ACHN (cell line): Measurements from ENCODE around the gene TIMM10.
A peak's percentile ranks its signal among the peaks of the same experiment; 100 is the strongest.

ENCODE experiments used
- DNase-seq: peaks from one replicate; pipeline ENCODE4 v3.0.0-alpha.2; 2015
- in situ Hi-C: cut with HindIII; loops from 2 replicates; pipeline ENCODE4 v1.10.0; 2017; ENCODE audit warnings: low sequenced_read_pairs, low pct_ligation_motif_present, low pct_unique_long_range_greater_than_20kb

The TIMM10 gene

GRCh38 chr11:57512646-57513451 lies 17.7 kb downstream of the TIMM10 start:
- DNase-seq = no peak
- in situ Hi-C loops = no loop called here

GRCh38 chr11:57511741-57512430 lies 18.7 kb downstream of the TIMM10 start:
- in situ Hi-C loops = no loop called here
- DNase-seq = no peak

GRCh38 chr11:57508341-57509170 lies 22.0 kb downstream of the TIMM10 start:
- DNase-seq = no peak
- in situ Hi-C loops = no loop called here

DNA sequence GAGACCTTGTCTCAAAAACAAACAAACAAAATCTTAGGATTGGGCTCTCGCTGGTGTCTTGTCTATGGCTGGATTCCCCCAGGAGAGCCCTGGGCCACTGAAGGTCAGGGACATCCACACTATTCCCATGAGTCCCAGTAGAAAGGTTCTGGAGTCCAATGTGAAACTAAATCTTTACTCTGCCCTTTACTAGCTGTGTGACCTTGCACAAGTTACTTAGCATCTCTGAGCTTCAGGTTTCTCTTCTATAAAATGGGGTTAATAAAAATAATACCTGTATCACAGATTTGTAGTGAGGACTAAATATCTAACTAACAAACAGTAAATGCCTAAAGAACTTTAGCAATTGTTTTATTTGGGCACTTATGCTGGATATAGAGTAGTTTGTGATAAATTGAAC lies 24.0 kb downstream of the TIMM10 start:
- DNase-seq = no peak
- in situ Hi-C loops = no loop called here

DNA sequence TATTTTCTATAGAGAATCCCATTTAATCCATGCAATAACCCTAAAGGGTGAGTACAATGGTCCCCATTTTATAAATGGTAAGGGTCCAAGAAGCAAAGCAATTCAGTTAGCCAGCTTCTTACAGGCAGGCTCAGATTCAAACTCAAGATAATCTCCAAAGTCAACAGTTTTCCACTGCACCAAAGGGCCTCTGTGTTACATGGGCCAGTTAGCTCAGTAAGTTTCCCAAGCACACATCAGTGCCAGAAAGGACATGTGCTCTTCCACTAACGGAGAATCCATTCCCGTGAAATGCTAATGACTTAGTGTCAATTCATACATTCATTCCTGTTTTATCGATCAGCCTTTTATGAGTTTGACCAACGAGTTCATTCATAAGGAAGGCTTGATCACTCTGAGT lies 26.0 kb downstream of the TIMM10 start:
- in situ Hi-C loops = no loop called here
- no peak for DNase-seq

GRCh38 chr11:57502870-57503269 lies 27.7 kb downstream of the TIMM10 start:
- in situ Hi-C loops = no loop called here
- DNase-seq = no peak

DNA sequence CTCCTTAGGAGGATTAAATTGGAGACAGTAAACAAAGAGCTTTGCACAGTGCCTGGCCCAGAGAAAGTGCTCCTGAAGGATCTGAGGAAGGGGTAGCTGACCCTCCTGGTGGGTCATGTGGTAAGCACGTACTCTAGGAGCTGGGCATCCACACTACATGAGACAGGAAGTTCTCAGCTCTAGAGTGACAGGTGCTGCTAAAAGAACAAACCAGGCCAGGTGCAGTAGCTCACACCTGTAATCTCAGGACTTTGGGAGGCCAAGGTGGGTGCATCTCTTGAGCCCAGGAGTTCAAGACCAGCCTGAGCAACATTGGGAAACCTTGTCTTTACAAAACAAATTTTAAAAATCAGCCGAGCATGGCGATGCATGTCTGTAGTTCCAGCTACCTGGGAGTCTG lies 28.2 kb downstream of the TIMM10 start:
- DNase-seq = no peak
- in situ Hi-C loops = no loop called here

- no peak for DNase-seq
- in situ Hi-C loops = no loop called here
Measured at GRCh38 chr11:57501953-57502352, 28.6 kb downstream of the TIMM10 start.

- no peak for DNase-seq
- in situ Hi-C loops = no loop called here
Measured at GRCh38 chr11:57500926-57501325, 29.6 kb downstream of the TIMM10 start.

GRCh38 chr11:57500515-57500914 lies 30.0 kb downstream of the TIMM10 start:
- DNase-seq = no peak
- in situ Hi-C loops = no loop called here

- in situ Hi-C loops = no loop called here
- no peak for DNase-seq
Measured at GRCh38 chr11:57499983-57500461, 30.5 kb downstream of the TIMM10 start.

DNA sequence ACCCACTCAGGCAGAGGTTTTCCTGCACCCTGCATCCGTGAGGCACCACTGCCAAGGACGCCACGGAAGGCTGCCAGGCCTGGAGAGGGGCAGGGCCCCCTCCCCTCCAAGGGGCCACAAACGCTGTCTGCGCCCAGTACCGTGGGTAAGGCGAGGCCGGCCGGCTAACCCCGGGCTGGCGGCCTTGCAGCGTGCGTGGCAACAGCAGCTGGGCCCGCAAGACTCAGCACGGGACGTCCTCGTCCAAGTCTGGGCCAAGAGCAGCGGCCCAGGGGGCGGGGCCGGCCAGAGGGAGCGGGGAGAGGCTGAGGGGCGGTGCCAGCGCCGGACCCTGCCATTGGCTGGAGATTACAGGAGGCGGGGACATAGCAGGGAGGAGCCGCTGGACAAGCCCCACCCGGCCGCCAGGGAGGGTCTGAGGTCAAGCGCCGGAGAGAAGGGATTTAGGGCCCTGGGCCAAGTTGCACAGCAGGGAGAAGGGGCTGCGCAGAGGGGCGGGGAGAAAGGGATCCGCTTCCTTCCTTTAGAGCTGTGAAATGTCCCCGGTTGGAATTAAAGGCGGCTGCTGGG lies 31.1 kb downstream of the TIMM10 start:
- in situ Hi-C loops = no loop called here
- DNase-seq = peak; percentile 85

- in situ Hi-C loops = no loop called here
- DNase-seq = no peak
Measured at GRCh38 chr11:57498540-57498939, 32.0 kb downstream of the TIMM10 start.

DNA sequence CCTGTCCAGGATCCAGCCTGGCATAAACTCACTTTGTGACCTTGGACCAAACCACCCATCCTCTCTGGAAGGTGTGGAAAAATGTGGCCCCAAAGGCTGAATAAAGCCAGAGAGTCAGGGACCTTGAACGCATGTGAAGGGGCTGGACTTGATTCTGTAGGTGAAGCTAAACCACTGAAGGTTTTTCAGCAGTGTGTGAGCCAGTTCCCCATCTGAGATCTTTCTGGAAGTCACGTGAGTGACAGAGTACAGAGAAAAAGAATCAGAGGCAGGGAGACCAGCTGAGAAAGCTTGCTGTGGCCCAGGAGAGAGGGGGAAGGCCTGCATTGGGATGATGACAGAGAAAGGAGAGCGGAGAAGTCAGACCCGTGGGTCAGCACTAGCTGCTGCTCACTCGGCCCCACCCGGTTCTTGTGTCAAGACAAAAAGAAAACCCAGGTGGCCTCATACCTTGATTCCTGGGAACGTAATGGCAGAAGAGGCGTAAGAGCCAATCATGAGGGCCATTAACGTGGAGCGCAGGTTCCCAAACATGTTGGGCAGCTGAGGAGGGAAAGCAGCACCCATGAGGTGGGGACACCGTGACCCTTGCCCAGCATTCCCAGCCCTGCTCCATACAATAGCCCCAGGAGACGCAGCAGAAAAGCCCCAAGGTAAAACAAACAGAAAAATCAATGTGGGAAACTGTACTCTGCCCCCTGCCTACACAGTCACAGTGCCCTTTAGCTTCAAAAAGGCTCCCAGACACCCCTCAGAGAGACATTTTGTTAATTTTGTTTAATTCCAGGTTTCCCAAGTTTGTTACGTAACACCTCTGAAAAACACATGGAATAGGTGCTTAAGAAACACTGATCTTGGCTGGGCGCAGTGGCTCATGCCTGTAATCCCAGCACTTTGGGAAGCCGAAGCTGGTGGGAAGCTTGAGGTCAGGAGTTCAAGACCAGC lies 33.0 kb downstream of the TIMM10 start:
- no peak for DNase-seq
- in situ Hi-C loops = no loop called here

DNA sequence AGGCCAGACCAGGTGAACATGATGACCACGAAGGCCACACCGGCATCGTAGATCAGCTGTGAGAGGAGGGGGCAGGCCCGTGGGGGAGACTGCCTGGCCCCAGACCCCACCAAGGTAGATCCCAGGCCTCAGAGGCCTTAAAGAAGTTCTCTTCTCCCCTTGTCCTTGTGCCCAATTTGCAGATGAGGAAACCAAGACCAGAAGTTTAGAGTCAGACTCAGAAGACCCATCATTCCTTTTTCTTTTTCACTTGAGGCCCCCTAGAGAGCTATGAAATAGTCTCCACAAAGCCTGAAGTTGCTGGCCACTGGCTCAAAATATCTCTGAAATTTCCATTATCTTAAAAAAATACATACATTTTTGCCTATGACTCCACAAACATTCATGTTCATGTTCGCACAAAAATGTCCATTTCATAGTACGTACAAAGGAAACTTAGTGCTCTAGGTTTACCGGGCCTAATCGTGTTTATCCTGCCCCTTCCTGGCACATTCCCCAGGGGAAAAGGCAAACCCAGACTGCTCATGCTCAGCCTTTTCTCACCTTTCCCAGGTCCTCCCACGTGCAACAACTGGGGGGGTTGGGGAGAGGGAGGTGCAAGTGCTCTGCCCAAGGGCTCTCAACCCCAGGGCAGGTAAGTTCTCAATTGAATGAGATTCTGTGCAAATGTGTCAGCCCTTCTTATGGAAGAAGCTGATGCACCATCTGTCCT lies 34.3 kb downstream of the TIMM10 start:
- in situ Hi-C loops = no loop called here
- DNase-seq = no peak

GRCh38 chr11:57493507-57494503 lies 36.7 kb downstream of the TIMM10 start:
- peak; percentile 41 for DNase-seq
- in situ Hi-C loops = no loop called here
